Parathyroid adenoma (tissue), 2 donors: Measurements from ENCODE around the gene ADAMTSL1.
"Not testable (repeated sequence)": the region's sequence is repeated elsewhere in the genome, so short reads cannot be mapped to it uniquely, and the experiment has no call there.

Experiments
- H2AFZ ChIP-seq: fragments of 300-600 bp; sonication (generic); one replicate; pipeline ENCODE4 v1.7.0; 2017; ENCODE audit warnings: antibody characterized with exemption, mild to moderate bottlenecking
- H3K27ac ChIP-seq: fragments of 300-600 bp; sonication (generic); one replicate; pipeline ENCODE4 v1.7.0; 2017
- H3K27me3 ChIP-seq: fragments of 300-600 bp; sonication (generic); one replicate; pipeline ENCODE4 v1.7.0; 2017; ENCODE audit warnings: low read length; ENCODE audit not compliant: control insufficient read depth, insufficient read depth
- H3K36me3 ChIP-seq: fragments of 300-600 bp; sonication (generic); one replicate; pipeline ENCODE4 v1.7.0; 2017; ENCODE audit warnings: low read length; ENCODE audit not compliant: control insufficient read depth, insufficient read depth
- H3K4me1 ChIP-seq: fragments of 300-600 bp; sonication (generic); one replicate; pipeline ENCODE4 v1.7.0; 2017; ENCODE audit warnings: control low read depth
- H3K4me2 ChIP-seq: fragments of 300-600 bp; sonication (generic); one replicate; pipeline ENCODE4 v1.7.0; 2017; ENCODE audit warnings: low read length
- H3K4me3 ChIP-seq: fragments of 300-600 bp; sonication (generic); one replicate; pipeline ENCODE4 v1.7.0; 2017; ENCODE audit warnings: low read depth, low read length
- H3K79me2 ChIP-seq: fragments of 300-600 bp; sonication (generic); one replicate; pipeline ENCODE4 v1.7.0; 2017; ENCODE audit warnings: control low read depth
- H3K9ac ChIP-seq: fragments of 300-600 bp; sonication (generic); one replicate; pipeline ENCODE4 v1.7.0; 2017; ENCODE audit warnings: mild to moderate bottlenecking
- H3K9me3 ChIP-seq: fragments of 300-600 bp; sonication (generic); one replicate; pipeline ENCODE4 v1.7.0; 2017; ENCODE audit warnings: low read length; ENCODE audit not compliant: control insufficient read depth
- CTCF ChIP-seq: fragments of 300-600 bp; sonication (generic); IDR thresholded peaks from one replicate; pipeline ENCODE4 v1.7.0; 2017; ENCODE audit warnings: antibody characterized with exemption, mild to moderate bottlenecking
- donor health status: primary hyperparathyroidism.

ADAMTSL1 gene

GRCh38 chr9:18926513-18926912, 452.6 kb downstream of the ADAMTSL1 start:
- no peak overlapping the region for H3K4me2 ChIP-seq
- no peaks in the 10 kb centered on the region for H3K79me2 ChIP-seq
- no peak overlapping the region for H3K27ac ChIP-seq
- no peak overlapping the region for H2AFZ ChIP-seq
- TF ChIP-seq CTCF: no peak
- H3K4me3 ChIP-seq: no peak overlapping the region
- H3K36me3 ChIP-seq: no peaks in the 10 kb centered on the region
- no peaks in the 10 kb centered on the region for H3K27me3 ChIP-seq
- no peaks in the 10 kb centered on the region for H3K9me3 ChIP-seq
- H3K9ac ChIP-seq: no peak overlapping the region
- no peaks in the 10 kb centered on the region for H3K4me1 ChIP-seq

- no peaks in the 10 kb centered on the region for H3K79me2 ChIP-seq
- no peak overlapping the region for H3K27ac ChIP-seq
- no peaks in the 10 kb centered on the region for H3K4me1 ChIP-seq
- no peak overlapping the region for H3K4me3 ChIP-seq
- H3K9ac ChIP-seq: no peak overlapping the region
- TF ChIP-seq CTCF: no peak
- no peak overlapping the region for H2AFZ ChIP-seq
- no peak overlapping the region for H3K4me2 ChIP-seq
- no peaks in the 10 kb centered on the region for H3K9me3 ChIP-seq
- H3K27me3 ChIP-seq: no peaks in the 10 kb centered on the region
- H3K36me3 ChIP-seq: no peaks in the 10 kb centered on the region
Measured at GRCh38 chr9:18928711-18929110, 454.8 kb downstream of the ADAMTSL1 start.

- H3K4me3 ChIP-seq, H3K9ac ChIP-seq, H2AFZ ChIP-seq, H3K27me3 ChIP-seq, H3K4me2 ChIP-seq, H3K4me1 ChIP-seq, H3K9me3 ChIP-seq, H3K27ac ChIP-seq, H3K79me2 ChIP-seq, H3K36me3 ChIP-seq: not testable (repeated sequence)
Measured at GRCh38 chr9:18930611-18931010, 456.7 kb downstream of the ADAMTSL1 start.

- Histone ChIP-seq H3K36me3 (no peaks in the 10 kb centered on the region), H3K27me3 (no peaks in the 10 kb centered on the region), H3K27ac (no peak overlapping the region), H3K9ac (no peak overlapping the region), H3K4me3 (no peak overlapping the region), H3K4me1 (no peaks in the 10 kb centered on the region), H3K9me3 (no peaks in the 10 kb centered on the region), H3K79me2 (no peaks in the 10 kb centered on the region), H2AFZ (no peak overlapping the region), H3K4me2 (no peak overlapping the region)
- no peak for TF ChIP-seq CTCF
Measured at GRCh38 chr9:18935541-18935940, 461.6 kb downstream of the ADAMTSL1 start.

GRCh38 chr9:18936094-18936871, 462.3 kb downstream of the ADAMTSL1 start:
- H3K4me3 ChIP-seq: no peak overlapping the region
- H3K4me2 ChIP-seq: no peak overlapping the region
- no peak overlapping the region for H2AFZ ChIP-seq
- H3K27me3 ChIP-seq: no peaks in the 10 kb centered on the region
- no peaks in the 10 kb centered on the region for H3K4me1 ChIP-seq
- no peaks in the 10 kb centered on the region for H3K36me3 ChIP-seq
- no peak for TF ChIP-seq CTCF
- no peak overlapping the region for H3K9ac ChIP-seq
- no peaks in the 10 kb centered on the region for H3K9me3 ChIP-seq
- H3K27ac ChIP-seq: no peak overlapping the region
- no peaks in the 10 kb centered on the region for H3K79me2 ChIP-seq
